Measurements from ENCODE around the gene FLOT1. TPM values are rescaled to one million over a fixed set of nuclear protein-coding genes. Genes with fewer than 3 reads are reported as not detected.

FLOT1 gene
- total RNA-seq, 1 experiment from 2014 or later: 111 TPM

DNA sequence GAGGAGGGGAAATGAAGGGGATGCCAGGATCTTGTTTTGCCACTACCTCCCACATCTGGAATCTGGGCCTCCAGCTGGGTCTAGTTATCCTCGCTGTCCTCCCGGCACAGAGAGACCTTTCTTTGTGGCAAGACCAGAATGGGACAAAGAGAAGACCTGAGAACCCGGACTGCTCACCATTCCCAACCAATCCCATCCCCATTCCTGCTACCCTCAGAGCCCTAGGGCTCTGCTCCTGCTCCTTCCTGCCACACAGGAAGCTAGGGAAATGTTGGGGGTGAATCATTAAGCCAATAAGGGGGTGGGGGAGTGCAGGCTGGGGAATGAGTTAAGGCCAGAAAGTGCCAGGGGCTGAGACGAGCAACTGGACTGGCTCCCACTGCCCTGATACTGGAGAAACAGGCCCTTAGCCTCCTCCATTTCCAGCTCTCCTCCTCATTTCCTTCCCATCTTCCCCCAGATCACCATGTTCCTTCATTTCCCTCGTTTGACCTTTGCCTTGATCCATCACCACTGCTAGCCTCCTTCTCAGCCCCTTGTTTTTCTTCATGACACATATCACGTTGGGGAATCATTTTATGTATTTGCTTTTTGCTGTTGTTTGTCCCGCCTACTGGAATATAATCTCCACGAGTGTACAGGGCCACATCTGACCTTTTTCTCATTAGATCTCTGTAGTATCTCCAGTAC is 6.5 kb upstream of the FLOT1 start:
- H3K9me3 ChIP-seq (ENCODE audit: control insufficient read depth, low read depth, low read length): no peaks in the 10 kb centered on the region
- no peaks in the 10 kb centered on the region for H4K20me1 ChIP-seq (ENCODE audit: control insufficient read depth, insufficient read depth, insufficient read length)
- H2AFZ ChIP-seq (ENCODE audit: low read length): no peak overlapping the region
- Mint-ChIP-seq H3K4me3 (no peak overlapping the region), H3K36me3 (ENCODE audit: insufficient read depth in 1 of 3, low read depth in 3 of 3) (no peaks in the 10 kb centered on the region), H3K9me3 (no peaks in the 10 kb centered on the region), H3K4me1 (peaks cover 19 to 30% of the 10 kb centered on the region in 2 experiments), H3K27ac (no peak overlapping the region), H3K27me3 (ENCODE audit: low read depth) (peaks cover 3% of the 10 kb centered on the region; the same call in 1 of the 2 replicates)
- no peak overlapping the region for H3K14ac ChIP-seq (ENCODE audit: insufficient read depth, low read length)
- H2BK5ac ChIP-seq (ENCODE audit: insufficient read length, low read length): no peak overlapping the region
- no peak overlapping the region for H4K8ac ChIP-seq (replicated peaks; ENCODE audit: insufficient read length, low read depth, low read length)
- no peak overlapping the region for H2AK5ac ChIP-seq (ENCODE audit: insufficient read length, low read length)
- no peak overlapping the region for H3K56ac ChIP-seq (ENCODE audit: insufficient read length, low read depth, low read length)
- DNase-seq: no peak
- peaks cover 2% of the 10 kb centered on the region; the same call in 1 of the 2 replicates for H3K4me1 ChIP-seq (ENCODE audit: insufficient read depth, low read length)
- no peak overlapping the region for H4K5ac ChIP-seq (ENCODE audit: insufficient read length, low read depth, low read length)
- H4K91ac ChIP-seq (ENCODE audit: insufficient read length, low read depth, low read length): no peak overlapping the region
- H3K9ac ChIP-seq (ENCODE audit: extremely low read depth, insufficient read length, low read length): no peak overlapping the region
- no peaks in the 10 kb centered on the region; the same call in 1 of the 2 replicates for H3K27me3 ChIP-seq (ENCODE audit: insufficient read depth, low read length)
- no peak overlapping the region for H2BK20ac ChIP-seq (ENCODE audit: low read depth, low read length, poor library complexity, severe bottlenecking)
- H3K23me2 ChIP-seq (ENCODE audit: insufficient read length, low read depth, low read length, poor library complexity, severe bottlenecking): no peaks in the 10 kb centered on the region
- H3K79me2 ChIP-seq (ENCODE audit: insufficient read depth, low read length): peaks cover 1% of the 10 kb centered on the region; the same call in 1 of the 2 replicates
- TF ChIP-seq, protein P1, sequence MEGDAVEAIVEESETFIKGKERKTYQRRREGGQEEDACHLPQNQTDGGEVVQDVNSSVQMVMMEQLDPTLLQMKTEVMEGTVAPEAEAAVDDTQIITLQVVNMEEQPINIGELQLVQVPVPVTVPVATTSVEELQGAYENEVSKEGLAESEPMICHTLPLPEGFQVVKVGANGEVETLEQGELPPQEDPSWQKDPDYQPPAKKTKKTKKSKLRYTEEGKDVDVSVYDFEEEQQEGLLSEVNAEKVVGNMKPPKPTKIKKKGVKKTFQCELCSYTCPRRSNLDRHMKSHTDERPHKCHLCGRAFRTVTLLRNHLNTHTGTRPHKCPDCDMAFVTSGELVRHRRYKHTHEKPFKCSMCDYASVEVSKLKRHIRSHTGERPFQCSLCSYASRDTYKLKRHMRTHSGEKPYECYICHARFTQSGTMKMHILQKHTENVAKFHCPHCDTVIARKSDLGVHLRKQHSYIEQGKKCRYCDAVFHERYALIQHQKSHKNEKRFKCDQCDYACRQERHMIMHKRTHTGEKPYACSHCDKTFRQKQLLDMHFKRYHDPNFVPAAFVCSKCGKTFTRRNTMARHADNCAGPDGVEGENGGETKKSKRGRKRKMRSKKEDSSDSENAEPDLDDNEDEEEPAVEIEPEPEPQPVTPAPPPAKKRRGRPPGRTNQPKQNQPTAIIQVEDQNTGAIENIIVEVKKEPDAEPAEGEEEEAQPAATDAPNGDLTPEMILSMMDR (conservative IDR thresholded peaks at IDR 0.05): no peak
- H3K27ac ChIP-seq (ENCODE audit: insufficient read length, low read depth, low read length): no peak overlapping the region
- no peaks in the 10 kb centered on the region for H3K79me1 ChIP-seq (ENCODE audit: insufficient read depth, low read depth, low read length, poor library complexity, severe bottlenecking)
- no peak overlapping the region for H3K4me2 ChIP-seq (ENCODE audit: insufficient read depth, insufficient read length, low read length)
- no peak overlapping the region for H2BK15ac ChIP-seq (ENCODE audit: low read depth, low read length)
- H3K4ac ChIP-seq (ENCODE audit: low read depth, low read length): no peak overlapping the region
- no peak overlapping the region for H2BK12ac ChIP-seq (ENCODE audit: insufficient read length, low read depth, low read length)
- H3K18ac ChIP-seq (ENCODE audit: insufficient read length, low read depth, low read length): no peak overlapping the region
- no peak overlapping the region for H3T11ph ChIP-seq (ENCODE audit: low read length)
- WGBS (ENCODE audit: extremely low coverage, insufficient read length, low lambda C conversion rate): no CpG with 5 or more reads among the region's 8 CpGs
- H2BK120ac ChIP-seq (ENCODE audit: low read depth, low read length, poor library complexity, severe bottlenecking): no peak overlapping the region
- no peak overlapping the region for H3K23ac ChIP-seq (ENCODE audit: insufficient read length, low read depth, low read length)

Measured in H9 (cell line).